Panc1 (cell line): ENCODE measurements around the gene PTPA.

Source experiments
- CTCF ChIP-seq: fragments of 450-650 bp; IDR thresholded peaks from 2 replicates; pipeline ENCODE4 v1.5.1; 2017; ENCODE audit warnings: mild to moderate bottlenecking
- POLR2AphosphoS5 ChIP-seq: IDR thresholded peaks from 2 replicates; pipeline ENCODE4 v1.6.1; 2012; ENCODE audit warnings: mild to moderate bottlenecking, low read depth, low read length, moderate library complexity

GRCh38 chr9:129185402-129185801 is 74.2 kb downstream of the PTPA start:
- no peak for TF ChIP-seq CTCF
- no peak for TF ChIP-seq POLR2AphosphoS5
